IMR-90 (cell line): ENCODE data around the gene DBNDD1.

Experiments
- CEBPB ChIP-seq: IDR thresholded peaks from 2 replicates; pipeline ENCODE4 v1.6.1; 2012; ENCODE audit warnings: low read depth, low read length, improper control_type of control experiment
- CTCF ChIP-seq: conservative IDR thresholded peaks from 2 replicates; pipeline ENCODE4 v1.5.1; 2012; ENCODE audit warnings: mild to moderate bottlenecking, low read depth, low read length, improper control_type of control experiment
- MAFK ChIP-seq: IDR thresholded peaks from 2 replicates; pipeline ENCODE4 v1.6.1; 2012; ENCODE audit warnings: low read depth, low read length, improper control_type of control experiment
- MXI1 ChIP-seq: IDR thresholded peaks from 2 replicates; pipeline ENCODE4 v1.6.1; 2012; ENCODE audit warnings: low read depth, mild to moderate bottlenecking, low read length, moderate library complexity, borderline replicate concordance

GRCh38 chr16:90027611-90028010, 8.4 kb upstream of the DBNDD1 start:
- TF ChIP-seq CTCF, result no peak
- TF ChIP-seq MXI1, result no peak
- no peak for TF ChIP-seq MAFK
- no peak for TF ChIP-seq CEBPB
